B cell (primary cell): ENCODE results near the gene CATSPER1.

Experiments used
- EZH2 ChIP-seq: IDR thresholded peaks from 2 replicates; pipeline ENCODE4 v1.6.1; 2012; ENCODE audit warnings: borderline replicate concordance, low read depth, mild to moderate bottlenecking, moderate library complexity, low read length; ENCODE audit not compliant: insufficient read depth, poor library complexity, severe bottlenecking
- TF ChIP-seq, protein P1 (sequence below): fragments of 200-600 bp; IDR thresholded peaks from one replicate; pipeline ENCODE4 v1.8.0; 2022; ENCODE audit warnings: antibody characterized with exemption, mild to moderate bottlenecking

DNA sequence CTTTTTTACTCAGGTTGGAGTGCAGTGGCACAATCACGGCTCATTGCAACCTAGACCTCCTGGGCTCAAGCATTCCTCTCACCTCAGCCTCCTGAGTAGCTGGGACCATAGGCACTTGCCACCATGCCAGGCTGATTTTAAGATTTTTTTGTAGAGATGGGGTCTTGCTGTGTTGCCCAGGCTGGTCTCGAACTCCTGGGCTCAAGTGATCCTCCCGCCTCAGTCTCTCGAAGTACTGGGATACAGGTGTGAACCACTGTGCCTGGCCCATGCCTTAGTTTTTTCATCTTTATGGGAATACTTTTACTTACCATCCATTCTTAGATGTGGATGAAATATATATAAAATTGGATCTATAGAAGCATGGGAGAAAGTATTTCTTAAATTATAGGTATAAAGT lies 49.0 kb upstream of the CATSPER1 start:
- TF ChIP-seq, protein P1, sequence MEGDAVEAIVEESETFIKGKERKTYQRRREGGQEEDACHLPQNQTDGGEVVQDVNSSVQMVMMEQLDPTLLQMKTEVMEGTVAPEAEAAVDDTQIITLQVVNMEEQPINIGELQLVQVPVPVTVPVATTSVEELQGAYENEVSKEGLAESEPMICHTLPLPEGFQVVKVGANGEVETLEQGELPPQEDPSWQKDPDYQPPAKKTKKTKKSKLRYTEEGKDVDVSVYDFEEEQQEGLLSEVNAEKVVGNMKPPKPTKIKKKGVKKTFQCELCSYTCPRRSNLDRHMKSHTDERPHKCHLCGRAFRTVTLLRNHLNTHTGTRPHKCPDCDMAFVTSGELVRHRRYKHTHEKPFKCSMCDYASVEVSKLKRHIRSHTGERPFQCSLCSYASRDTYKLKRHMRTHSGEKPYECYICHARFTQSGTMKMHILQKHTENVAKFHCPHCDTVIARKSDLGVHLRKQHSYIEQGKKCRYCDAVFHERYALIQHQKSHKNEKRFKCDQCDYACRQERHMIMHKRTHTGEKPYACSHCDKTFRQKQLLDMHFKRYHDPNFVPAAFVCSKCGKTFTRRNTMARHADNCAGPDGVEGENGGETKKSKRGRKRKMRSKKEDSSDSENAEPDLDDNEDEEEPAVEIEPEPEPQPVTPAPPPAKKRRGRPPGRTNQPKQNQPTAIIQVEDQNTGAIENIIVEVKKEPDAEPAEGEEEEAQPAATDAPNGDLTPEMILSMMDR: no peak
- no peak for TF ChIP-seq EZH2
